PFSK-1 (cell line): ENCODE measurements around the gene KRT9.

Experiments used
- POLR2AphosphoS5 ChIP-seq: IDR thresholded peaks from 2 replicates; pipeline ENCODE4 v1.6.1; 2012; ENCODE audit warnings: low read depth, mild to moderate bottlenecking, control low read depth, low read length, moderate library complexity
- TAF1 ChIP-seq: IDR thresholded peaks from 2 replicates; pipeline ENCODE4 v1.6.1; 2012; ENCODE audit warnings: low read length, control low read depth, borderline replicate concordance; ENCODE audit not compliant: insufficient read depth
- TF ChIP-seq, protein P1 (sequence below), 2 experiments: IDR thresholded peaks; 2 replicates each; pipeline versions ENCODE4 v1.6.1 to v1.8.0; 2011 to 2012; ENCODE audit warnings: low read depth in 2 of 2, low read length in 2 of 2, control low read depth in 1 of 2, inconsistent platforms in 1 of 2, mild to moderate bottlenecking in 1 of 2, moderate library complexity in 1 of 2; ENCODE audit not compliant: insufficient read depth in 1 of 2

DNA sequence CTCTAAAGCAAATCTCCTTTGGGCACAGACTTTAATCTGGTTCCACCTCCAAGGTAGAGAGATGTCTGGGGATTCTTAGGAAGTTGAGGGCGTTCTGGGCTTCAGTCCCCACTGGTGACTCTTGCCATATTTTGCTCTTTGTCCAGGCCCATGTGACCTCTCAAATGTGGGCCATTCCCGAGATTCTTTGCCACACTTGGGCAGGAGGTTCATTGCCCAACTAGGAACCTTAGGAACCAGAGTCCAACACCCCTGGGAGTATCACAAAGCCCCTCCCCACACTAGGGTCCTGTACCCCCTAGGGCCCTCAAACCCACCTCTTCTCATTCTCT lies 8.4 kb upstream of the KRT9 start:
- TF ChIP-seq POLR2AphosphoS5 (no peak), TAF1 (no peak)
- TF ChIP-seq, protein P1, sequence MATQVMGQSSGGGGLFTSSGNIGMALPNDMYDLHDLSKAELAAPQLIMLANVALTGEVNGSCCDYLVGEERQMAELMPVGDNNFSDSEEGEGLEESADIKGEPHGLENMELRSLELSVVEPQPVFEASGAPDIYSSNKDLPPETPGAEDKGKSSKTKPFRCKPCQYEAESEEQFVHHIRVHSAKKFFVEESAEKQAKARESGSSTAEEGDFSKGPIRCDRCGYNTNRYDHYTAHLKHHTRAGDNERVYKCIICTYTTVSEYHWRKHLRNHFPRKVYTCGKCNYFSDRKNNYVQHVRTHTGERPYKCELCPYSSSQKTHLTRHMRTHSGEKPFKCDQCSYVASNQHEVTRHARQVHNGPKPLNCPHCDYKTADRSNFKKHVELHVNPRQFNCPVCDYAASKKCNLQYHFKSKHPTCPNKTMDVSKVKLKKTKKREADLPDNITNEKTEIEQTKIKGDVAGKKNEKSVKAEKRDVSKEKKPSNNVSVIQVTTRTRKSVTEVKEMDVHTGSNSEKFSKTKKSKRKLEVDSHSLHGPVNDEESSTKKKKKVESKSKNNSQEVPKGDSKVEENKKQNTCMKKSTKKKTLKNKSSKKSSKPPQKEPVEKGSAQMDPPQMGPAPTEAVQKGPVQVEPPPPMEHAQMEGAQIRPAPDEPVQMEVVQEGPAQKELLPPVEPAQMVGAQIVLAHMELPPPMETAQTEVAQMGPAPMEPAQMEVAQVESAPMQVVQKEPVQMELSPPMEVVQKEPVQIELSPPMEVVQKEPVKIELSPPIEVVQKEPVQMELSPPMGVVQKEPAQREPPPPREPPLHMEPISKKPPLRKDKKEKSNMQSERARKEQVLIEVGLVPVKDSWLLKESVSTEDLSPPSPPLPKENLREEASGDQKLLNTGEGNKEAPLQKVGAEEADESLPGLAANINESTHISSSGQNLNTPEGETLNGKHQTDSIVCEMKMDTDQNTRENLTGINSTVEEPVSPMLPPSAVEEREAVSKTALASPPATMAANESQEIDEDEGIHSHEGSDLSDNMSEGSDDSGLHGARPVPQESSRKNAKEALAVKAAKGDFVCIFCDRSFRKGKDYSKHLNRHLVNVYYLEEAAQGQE (IDR thresholded peaks at IDR 0.05; ENCODE audit: insufficient read depth in 1 of 2, low read depth in 2 of 2, low read length in 2 of 2), result no peak
